ENCODE measurements around the gene RAB37.

DNA sequence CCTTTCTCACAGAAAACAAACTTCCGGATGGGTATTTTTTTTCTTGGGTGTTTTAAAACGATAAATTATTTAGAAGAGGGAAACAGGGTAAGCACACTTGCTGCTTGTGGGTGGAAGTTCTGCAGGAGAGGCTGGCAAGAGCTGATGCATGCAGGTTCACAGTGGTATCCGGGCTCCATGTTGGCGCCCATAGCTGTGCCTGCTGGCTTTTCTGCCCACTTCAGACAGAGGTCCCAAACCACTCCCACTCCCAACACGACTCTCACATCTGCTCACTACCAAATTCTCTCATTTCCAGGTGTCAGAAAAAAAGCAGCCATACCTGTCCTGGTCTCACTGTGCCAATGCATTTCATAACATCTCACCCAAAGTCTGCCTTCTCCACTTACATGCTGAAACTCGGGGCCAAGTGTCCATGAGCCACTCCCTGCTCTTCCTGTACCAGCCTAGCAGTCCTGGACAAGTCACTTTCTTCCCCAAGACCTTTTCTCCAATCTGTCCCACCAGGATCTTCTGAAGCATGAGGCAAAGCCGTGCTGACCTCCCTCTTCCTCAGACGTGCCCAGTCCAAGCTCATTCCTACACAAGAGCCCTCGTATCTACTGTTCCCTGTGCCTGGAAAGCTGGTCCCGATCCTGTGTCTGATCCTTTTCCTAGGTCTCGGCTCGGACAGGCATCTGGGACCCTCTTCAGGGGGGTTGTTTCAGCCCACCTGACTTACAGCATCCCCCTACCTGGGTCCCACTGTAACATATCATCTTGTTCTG is 25.8 kb upstream of the RAB37 start:
- TF ChIP-seq CTCF (IDR thresholded peaks at IDR 0.05; ENCODE audit: low read length), result no peak
- no peak for TF ChIP-seq EZH2 (IDR thresholded peaks at IDR 0.05; ENCODE audit: borderline replicate concordance, low read length)
